IMR-90 (cell line): Measurements from ENCODE around the gene JMJD8. TPM values are rescaled to one million over a fixed set of nuclear protein-coding genes. Genes with fewer than 3 reads are reported as not detected.

Source experiments
- ATAC-seq: fragments of 200-7000 bp; cut with Tn5 transposase; 2 replicates; pipeline ENCODE4 v1.9.1; 2020; ENCODE audit warnings: low read depth, mild to moderate bottlenecking, moderate library complexity
- BruUV-seq: library from RNA; stranded (reverse); fragments of 400-500 nt; replicated peaks from 2 replicates; lab custom pipeline; 2021; lab: Mats Ljungman, UMichigan
- CTCF ChIA-PET: fragments of 300-600 bp; formaldehyde crosslinking; extraction: SDS; loops from one replicate; lab custom pipeline; 2021; ENCODE audit warnings: antibody characterized with exemption; lab: Yijun Ruan, JAX
- POLR2A ChIA-PET: fragments of 300-600 bp; sonication (Branson Sonifier 250); formaldehyde crosslinking; loops from one replicate; lab custom pipeline; 2022; ENCODE audit warnings: antibody characterized with exemption; ENCODE audit not compliant: unreplicated experiment; lab: Charles Lee
- DNase-seq: peaks from one replicate; pipeline ENCODE4 v3.0.0; 2013
- H2AFZ ChIP-seq: replicated peaks from 2 replicates; pipeline ENCODE3; 2013; ENCODE audit warnings: low read length, mild to moderate bottlenecking; ENCODE audit not compliant: poor library complexity
- H2AK5ac ChIP-seq: 2 replicates; pipeline ENCODE4 v1.6.1; 2013; ENCODE audit warnings: low read depth, low read length, inconsistent platforms
- H2AK9ac ChIP-seq: replicated peaks from 2 replicates; pipeline ENCODE3; 2013; ENCODE audit warnings: mild to moderate bottlenecking, low read depth, low read length, moderate library complexity; ENCODE audit not compliant: poor library complexity
- H2BK120ac ChIP-seq: 2 replicates; pipeline ENCODE4 v1.6.1; 2013; ENCODE audit warnings: low read depth, low read length, inconsistent platforms
- H2BK15ac ChIP-seq: 3 replicates; pipeline ENCODE4 v1.6.1; 2013; ENCODE audit warnings: low read depth, low read length, inconsistent platforms
- H2BK20ac ChIP-seq: 2 replicates; pipeline ENCODE4 v1.6.1; 2013; ENCODE audit warnings: low read depth, mild to moderate bottlenecking, inconsistent platforms, low read length, moderate library complexity
- H2BK5ac ChIP-seq: 2 replicates; pipeline ENCODE4 v1.6.1; 2013; ENCODE audit warnings: mild to moderate bottlenecking, low read depth, low read length, inconsistent platforms; ENCODE audit not compliant: poor library complexity, severe bottlenecking
- H3K14ac ChIP-seq: replicated peaks from 2 replicates; pipeline ENCODE4 v1.6.1; 2013; ENCODE audit warnings: low read depth, low read length, inconsistent platforms
- H3K18ac ChIP-seq: 2 replicates; pipeline ENCODE4 v1.6.1; 2013; ENCODE audit warnings: low read depth, low read length, control low read depth
- H3K23ac ChIP-seq: 2 replicates; pipeline ENCODE4 v1.6.1; 2013; ENCODE audit warnings: low read depth, low read length, inconsistent platforms
- H3K27ac ChIP-seq: 2 replicates; pipeline ENCODE4 v1.5.1; 2013; ENCODE audit warnings: mild to moderate bottlenecking, control low read depth, low read length; ENCODE audit not compliant: insufficient read depth
- H3K27me3 ChIP-seq: 2 replicates; pipeline ENCODE4 v1.6.1; 2013; ENCODE audit warnings: low read length; ENCODE audit not compliant: control insufficient read depth, insufficient read depth
- H3K36me3 ChIP-seq: 2 replicates; pipeline ENCODE4 v1.6.1; 2013; ENCODE audit warnings: low read length, mixed read lengths; ENCODE audit not compliant: control insufficient read depth, insufficient read depth
- H3K4ac ChIP-seq: 2 replicates; pipeline ENCODE4 v1.6.1; 2013; ENCODE audit warnings: low read depth, low read length, inconsistent platforms
- H3K4me1 ChIP-seq: 2 replicates; pipeline ENCODE4 v1.6.1; 2013; ENCODE audit warnings: low read length, mixed read lengths; ENCODE audit not compliant: control insufficient read depth, insufficient read depth
- H3K4me2 ChIP-seq: 2 replicates; pipeline ENCODE4 v1.6.1; 2013; ENCODE audit warnings: low read depth, mild to moderate bottlenecking, control low read depth, low read length, moderate library complexity
- H3K4me3 ChIP-seq: 2 replicates; pipeline ENCODE4 v1.5.1; 2013; ENCODE audit warnings: low read depth, mild to moderate bottlenecking, control low read depth, low read length, moderate library complexity; ENCODE audit not compliant: insufficient read depth
- H3K56ac ChIP-seq: 2 replicates; pipeline ENCODE4 v1.6.1; 2013; ENCODE audit warnings: low read length, inconsistent platforms; ENCODE audit not compliant: insufficient read depth; ENCODE audit errors: extremely low read depth
- H3K79me1 ChIP-seq, 2 experiments: 2 replicates each; pipeline ENCODE4 v1.6.1; 2013; ENCODE audit warnings: low read length in 2 of 2, inconsistent platforms in 1 of 2, low read depth in 1 of 2
- H3K9ac ChIP-seq: 2 replicates; pipeline ENCODE4 v1.6.1; 2013; ENCODE audit warnings: low read depth, low read length, control low read depth
- H3K9me1 ChIP-seq: 2 replicates; pipeline ENCODE4 v1.6.1; 2013; ENCODE audit warnings: low read length, inconsistent platforms; ENCODE audit not compliant: insufficient read depth
- H3K9me3 ChIP-seq: 2 replicates; pipeline ENCODE4 v1.6.1; 2013; ENCODE audit warnings: low read length; ENCODE audit not compliant: control insufficient read depth, insufficient read depth
- H4K20me1 ChIP-seq: 2 replicates; pipeline ENCODE4 v1.6.1; 2013; ENCODE audit warnings: low read length, inconsistent platforms; ENCODE audit not compliant: insufficient read depth
- H4K5ac ChIP-seq: 2 replicates; pipeline ENCODE4 v1.6.1; 2013; ENCODE audit warnings: mild to moderate bottlenecking, low read depth, low read length, control low read depth
- H4K8ac ChIP-seq, 2 experiments: 2 replicates each; pipeline ENCODE4 v1.6.1; 2013; ENCODE audit warnings: low read depth in 2 of 2, low read length in 2 of 2, control low read depth in 1 of 2, inconsistent platforms in 1 of 2
- H4K91ac ChIP-seq: 2 replicates; pipeline ENCODE4 v1.6.1; 2013; ENCODE audit warnings: low read depth, low read length, inconsistent platforms; ENCODE audit not compliant: insufficient read depth
- BHLHE40 ChIP-seq: fragments of 150-350 bp; IDR thresholded peaks from 2 replicates; pipeline ENCODE4 v1.6.1; 2016; ENCODE audit warnings: mild to moderate bottlenecking, low read depth, low read length
- CHD1 ChIP-seq: IDR thresholded peaks from 2 replicates; pipeline ENCODE4 v1.6.1; 2012; ENCODE audit warnings: low read depth, low read length, improper control_type of control experiment
- MAFK ChIP-seq: IDR thresholded peaks from 2 replicates; pipeline ENCODE4 v1.6.1; 2012; ENCODE audit warnings: low read depth, low read length, improper control_type of control experiment
- RAD21 ChIP-seq: IDR thresholded peaks from 2 replicates; pipeline ENCODE4 v1.6.1; 2012; ENCODE audit warnings: low read length, improper control_type of control experiment
- RCOR1 ChIP-seq: IDR thresholded peaks from 2 replicates; pipeline ENCODE4 v1.6.1; 2012; ENCODE audit warnings: mild to moderate bottlenecking, low read length, improper control_type of control experiment; ENCODE audit not compliant: insufficient replicate concordance
- SMC3 ChIP-seq: fragments of 150-350 bp; IDR thresholded peaks from 2 replicates; pipeline ENCODE4 v1.6.1; 2016; ENCODE audit warnings: low read depth, mild to moderate bottlenecking, antibody characterized with exemption, low read length, moderate library complexity
- WGBS, 2 experiments: methylation state at CpG; one replicate each; pipeline versions ENCODE4 v1.1.5 to v1.1.7; 2013; ENCODE audit warnings: missing lambda C conversion rate in 2 of 2; ENCODE audit not compliant: insufficient read length in 1 of 2; ENCODE audit errors: extremely low coverage in 2 of 2; 5-methylcytosine and 5-hydroxymethylcytosine counted together
- dilution Hi-C: fragments of 300-500 bp; cut with HindIII; formaldehyde crosslinking; loops from one replicate; pipeline ENCODE4 v1.14.3; 2018; ENCODE audit warnings: low sequenced_read_pairs; ENCODE audit not compliant: unreplicated experiment
- in situ Hi-C: fragments of 300-500 bp; cut with MboI; formaldehyde crosslinking; loops from 3 replicates; pipeline ENCODE4 v1.14.3; 2019; ENCODE audit warnings: low sequenced_read_pairs, inconsistent platforms, mixed read lengths
- intact Hi-C: fragments of 100-400 bp; cut with micrococcal nuclease; formaldehyde crosslinking; loops from 2 replicates; pipeline ENCODE4 v1.10.0; 2022
- polyA plus RNA-seq, 3 experiments: library from polyadenylated mRNA; depleted of rRNA; stranded (reverse); fragments of >200 nt; gene quantifications; 2 replicates each; pipeline ENCODE4 v1.2.3, GENCODE V29; 2012; ENCODE audit warnings: low replicate concordance in 1 of 3
- total RNA-seq: library from RNA; depleted of rRNA; stranded (reverse); fragments of >200 nt; gene quantifications from 2 replicates; pipeline ENCODE4 v1.2.3, GENCODE V29; 2012

Gene JMJD8
- total and polyA plus RNA-seq, 2 of the 4 experiments (the other 2 are of a cell fraction) = 17.7 to 62.5 TPM

- POLR2A ChIA-PET = no interaction called here
- Histone ChIP-seq H4K8ac (no peak overlapping the region), H3K56ac (no peak overlapping the region), H3K27me3 (no peaks in the 10 kb centered on the region), H3K36me3 (peaks cover 28% of the 10 kb centered on the region), H4K91ac (no peak overlapping the region), H2BK120ac (no peak overlapping the region), H3K9me1 (peaks cover 9% of the 10 kb centered on the region; the same call in 1 of the 2 replicates), H4K20me1 (peaks cover 29% of the 10 kb centered on the region), H2BK20ac (no peak overlapping the region), H3K18ac (no peak overlapping the region), H2AK5ac (no peak overlapping the region), H3K9me3 (no peaks in the 10 kb centered on the region), H3K14ac (no peak overlapping the region), H3K4ac (no peak overlapping the region), H3K4me3 (no peak overlapping the region), H2AFZ (no peak overlapping the region), H3K4me1 (peaks cover 15% of the 10 kb centered on the region), H3K79me1 (peaks cover 0 to 27% of the 10 kb centered on the region in 2 experiments; a peak in 2 of 4 replicates), H2AK9ac (peak overlapping the region; percentile 78), H3K9ac (no peak overlapping the region), H3K23ac (no peak overlapping the region), H2BK15ac (no peak overlapping the region), H2BK5ac (no peak overlapping the region), H3K4me2 (no peak overlapping the region), H4K5ac (no peak overlapping the region), H3K27ac (no peak overlapping the region)
- in situ Hi-C loops (no loop called here), intact Hi-C loops (no loop called here), dilution Hi-C loops (no loop called here)
- TF ChIP-seq SMC3 (no peak), BHLHE40 (no peak), RAD21 (no peak), RCOR1 (no peak), CHD1 (no peak), MAFK (no peak)
- no TSS peak for BruUV-seq
- ATAC-seq = no peak
- CTCF ChIA-PET = no interaction called here
- WGBS, 2 experiments = 91% methylated on average over 15 of the region's 21 CpGs; no CpG with 5 or more reads in 1 of the 2 experiments
- DNase-seq = no peak
Observed at GRCh38 chr16:676565-676902, 7.6 kb downstream of the JMJD8 start.
